ENCODE results near the gene ATP5F1E.

DNA sequence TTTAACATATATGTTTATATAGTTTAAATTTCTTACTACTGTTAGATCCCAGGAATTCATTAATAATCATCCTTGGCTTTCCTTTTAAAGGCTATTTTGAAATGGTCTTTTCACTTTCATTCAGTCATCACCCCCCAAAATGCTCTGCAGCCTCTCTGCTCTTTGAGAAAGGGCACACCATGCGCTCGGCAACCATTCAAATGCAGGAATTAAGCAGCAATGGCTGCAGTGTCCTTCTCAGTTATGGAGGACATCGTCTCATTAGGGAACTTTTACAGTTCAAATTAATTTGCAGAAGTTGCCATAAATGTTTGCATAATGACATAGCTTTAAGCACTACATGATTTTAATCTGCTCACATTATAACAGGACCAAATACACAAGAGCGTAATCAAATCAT is 6.6 kb downstream of the ATP5F1E start:
- TF ChIP-seq CTCF (IDR thresholded peaks at IDR 0.05; ENCODE audit: low read depth, low read length, missing input control) (no peak), SP1 (IDR thresholded peaks at IDR 0.05) (no peak), JUND (IDR thresholded peaks at IDR 0.05) (no peak), MAX (IDR thresholded peaks at IDR 0.05) (no peak), FOXA1 (IDR thresholded peaks at IDR 0.05) (no peak), RAD21 (IDR thresholded peaks at IDR 0.05) (no peak), HNF4G (IDR thresholded peaks at IDR 0.05) (no peak), ZBTB33 (IDR thresholded peaks at IDR 0.05) (no peak), YY1 (IDR thresholded peaks at IDR 0.05) (no peak), TAF1 (conservative IDR thresholded peaks at IDR 0.05) (no peak), EGR1 (IDR thresholded peaks at IDR 0.05; ENCODE audit: low read depth in 2 of 2) (no peak), GABPA (IDR thresholded peaks at IDR 0.05 in 1 of 2, conservative IDR thresholded peaks at IDR 0.05 in 1 of 2) (no peak), ATF3 (IDR thresholded peaks at IDR 0.05) (no peak)
- TF ChIP-seq, protein P1, sequence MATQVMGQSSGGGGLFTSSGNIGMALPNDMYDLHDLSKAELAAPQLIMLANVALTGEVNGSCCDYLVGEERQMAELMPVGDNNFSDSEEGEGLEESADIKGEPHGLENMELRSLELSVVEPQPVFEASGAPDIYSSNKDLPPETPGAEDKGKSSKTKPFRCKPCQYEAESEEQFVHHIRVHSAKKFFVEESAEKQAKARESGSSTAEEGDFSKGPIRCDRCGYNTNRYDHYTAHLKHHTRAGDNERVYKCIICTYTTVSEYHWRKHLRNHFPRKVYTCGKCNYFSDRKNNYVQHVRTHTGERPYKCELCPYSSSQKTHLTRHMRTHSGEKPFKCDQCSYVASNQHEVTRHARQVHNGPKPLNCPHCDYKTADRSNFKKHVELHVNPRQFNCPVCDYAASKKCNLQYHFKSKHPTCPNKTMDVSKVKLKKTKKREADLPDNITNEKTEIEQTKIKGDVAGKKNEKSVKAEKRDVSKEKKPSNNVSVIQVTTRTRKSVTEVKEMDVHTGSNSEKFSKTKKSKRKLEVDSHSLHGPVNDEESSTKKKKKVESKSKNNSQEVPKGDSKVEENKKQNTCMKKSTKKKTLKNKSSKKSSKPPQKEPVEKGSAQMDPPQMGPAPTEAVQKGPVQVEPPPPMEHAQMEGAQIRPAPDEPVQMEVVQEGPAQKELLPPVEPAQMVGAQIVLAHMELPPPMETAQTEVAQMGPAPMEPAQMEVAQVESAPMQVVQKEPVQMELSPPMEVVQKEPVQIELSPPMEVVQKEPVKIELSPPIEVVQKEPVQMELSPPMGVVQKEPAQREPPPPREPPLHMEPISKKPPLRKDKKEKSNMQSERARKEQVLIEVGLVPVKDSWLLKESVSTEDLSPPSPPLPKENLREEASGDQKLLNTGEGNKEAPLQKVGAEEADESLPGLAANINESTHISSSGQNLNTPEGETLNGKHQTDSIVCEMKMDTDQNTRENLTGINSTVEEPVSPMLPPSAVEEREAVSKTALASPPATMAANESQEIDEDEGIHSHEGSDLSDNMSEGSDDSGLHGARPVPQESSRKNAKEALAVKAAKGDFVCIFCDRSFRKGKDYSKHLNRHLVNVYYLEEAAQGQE (IDR thresholded peaks at IDR 0.05), result no peak

All from liver (tissue), 3 donors.